Stimulated activated CD4-positive, alpha-beta T cell treated with anti-CD3 and anti-CD28 coated beads, Interleukin-15, amount 100 ng/mL, for 48 hours (primary cell): Measurements from ENCODE around the gene CCL14.
"Not testable (repeated sequence)": the region's sequence is repeated elsewhere in the genome, so short reads cannot be mapped to it uniquely, and the experiment has no call there.

Experiments
- DNase-seq, 2 donors: peaks; one replicate each; pipeline ENCODE4 v3.0.0-alpha.2; 2020; ENCODE audit warnings: low read depth in 2 of 2

The CCL14 gene

DNA sequence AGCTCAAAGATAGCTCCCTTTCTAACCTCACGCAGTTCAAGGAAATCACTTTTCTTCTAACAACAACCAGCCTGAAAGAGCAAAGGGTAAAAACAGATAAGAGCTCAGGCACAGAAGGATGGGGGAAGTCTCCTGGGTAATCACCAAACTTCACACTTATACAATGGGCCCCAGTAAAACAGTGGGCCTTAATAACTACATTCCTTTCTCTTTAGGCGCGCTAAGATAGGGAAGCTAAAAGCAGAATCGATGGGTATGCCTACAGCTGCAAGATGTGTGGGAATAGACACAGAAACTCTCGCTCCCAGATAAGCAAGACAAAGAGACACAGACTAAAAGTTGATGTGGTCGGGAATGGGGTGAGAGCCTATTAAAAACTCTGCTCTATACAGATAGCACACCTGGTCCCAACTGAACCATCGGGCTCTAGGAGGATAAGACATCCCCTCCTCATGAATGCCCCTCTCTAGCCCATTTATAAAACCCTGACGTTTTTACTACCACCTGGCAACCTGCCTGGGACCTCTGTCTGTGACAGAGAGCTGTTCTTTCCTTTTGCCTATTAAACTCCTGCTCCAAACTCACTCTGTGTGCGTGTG, 43.8 kb downstream of the CCL14 start:
- no peak for DNase-seq

GRCh38 chr17:35938492-35938891, 48.0 kb downstream of the CCL14 start:
- not testable (repeated sequence) for DNase-seq

GRCh38 chr17:35936063-35936462, 50.5 kb downstream of the CCL14 start:
- no peak for DNase-seq

DNA sequence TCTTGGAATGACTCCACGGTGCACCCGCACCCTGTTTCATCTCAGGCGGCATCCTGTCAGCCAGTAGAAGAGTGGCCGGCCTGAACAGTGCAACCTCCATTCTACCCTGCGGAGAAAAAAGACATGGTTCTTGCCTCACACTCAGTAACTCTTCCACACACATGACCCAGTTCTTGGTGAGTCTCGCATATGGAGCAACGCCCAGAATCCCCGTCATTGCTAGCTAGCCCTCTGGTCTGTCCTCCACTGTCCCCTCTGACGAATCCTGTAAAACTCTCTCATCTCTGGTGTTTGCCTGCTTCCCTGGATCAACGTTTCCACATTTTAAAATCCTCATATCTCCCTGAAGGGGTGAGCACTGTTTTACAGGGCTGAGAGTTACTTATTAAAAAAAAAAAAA, 51.8 kb downstream of the CCL14 start:
- no peak for DNase-seq
